ENCODE measurements around the gene TXNRD2.
A peak's percentile ranks its signal among the peaks of the same experiment; 100 is the strongest.

TXNRD2 gene

GRCh38 chr22:19941365-19942082, at the start of gene TXNRD2, which contains the start of gene COMT:
Gene TXNRD2 (minus strand): TSS chr22:19941818. CDS start chr22:19941803, 15 bp downstream.
Gene COMT (plus strand): TSS chr22:19941772. CDS start chr22:19962527, 20,755 bp downstream.
- DNase-seq, result peak; percentile 18

- no peak for DNase-seq
Measured at GRCh38 chr22:19991395-19991644, 49.7 kb upstream of the TXNRD2 start.

- DNase-seq, result no peak
Measured at GRCh38 chr22:19990609-19991394, 49.2 kb upstream of the TXNRD2 start.

- DNase-seq, result no peak
Measured at GRCh38 chr22:19990188-19990587, 48.6 kb upstream of the TXNRD2 start.

DNA sequence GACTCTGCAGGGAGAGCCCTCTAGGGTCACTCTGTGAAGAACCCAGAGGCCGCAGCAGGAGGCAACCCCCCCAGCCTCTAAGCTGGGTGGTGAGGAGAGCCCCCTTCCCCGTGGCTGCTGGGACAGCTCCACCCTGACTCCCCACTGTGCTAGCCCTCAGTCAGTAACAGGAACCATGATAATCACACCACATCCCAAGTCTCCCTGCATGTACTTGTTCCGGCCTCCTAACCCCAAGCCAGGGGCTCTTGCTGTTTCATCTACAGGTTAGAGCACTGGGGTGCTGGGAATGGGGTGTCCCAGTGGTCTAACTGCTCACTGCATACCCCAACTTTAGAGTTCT, 48.1 kb upstream of the TXNRD2 start:
- no peak for DNase-seq

- no peak for DNase-seq
Measured at GRCh38 chr22:19988965-19989724, 47.5 kb upstream of the TXNRD2 start.

DNA sequence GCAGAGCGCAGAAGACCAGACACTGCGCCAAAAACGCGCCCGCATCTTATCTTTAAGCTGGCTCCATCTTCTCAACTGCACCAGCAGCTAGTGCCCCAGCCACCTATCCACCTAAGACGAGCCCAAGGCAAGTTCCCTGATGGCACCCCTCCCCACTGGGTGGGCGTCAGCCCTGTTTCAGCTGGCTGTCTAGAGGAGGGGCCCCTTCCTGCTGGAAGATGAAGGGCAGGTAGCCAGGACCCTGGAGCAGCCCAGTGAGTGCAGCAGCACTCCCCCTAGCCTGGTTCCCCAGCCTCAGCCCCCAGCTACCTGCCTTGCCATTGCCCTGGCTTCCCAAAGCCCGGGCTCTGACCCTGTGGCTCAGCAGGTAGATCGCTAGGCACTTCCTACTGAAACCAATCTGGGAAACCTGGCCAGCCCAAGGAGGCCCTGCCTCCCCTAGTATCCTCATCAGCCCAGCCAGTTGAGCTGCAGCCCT, 46.8 kb upstream of the TXNRD2 start:
- DNase-seq, result no peak

GRCh38 chr22:19987394-19988306, 46.0 kb upstream of the TXNRD2 start:
- no peak for DNase-seq

DNA sequence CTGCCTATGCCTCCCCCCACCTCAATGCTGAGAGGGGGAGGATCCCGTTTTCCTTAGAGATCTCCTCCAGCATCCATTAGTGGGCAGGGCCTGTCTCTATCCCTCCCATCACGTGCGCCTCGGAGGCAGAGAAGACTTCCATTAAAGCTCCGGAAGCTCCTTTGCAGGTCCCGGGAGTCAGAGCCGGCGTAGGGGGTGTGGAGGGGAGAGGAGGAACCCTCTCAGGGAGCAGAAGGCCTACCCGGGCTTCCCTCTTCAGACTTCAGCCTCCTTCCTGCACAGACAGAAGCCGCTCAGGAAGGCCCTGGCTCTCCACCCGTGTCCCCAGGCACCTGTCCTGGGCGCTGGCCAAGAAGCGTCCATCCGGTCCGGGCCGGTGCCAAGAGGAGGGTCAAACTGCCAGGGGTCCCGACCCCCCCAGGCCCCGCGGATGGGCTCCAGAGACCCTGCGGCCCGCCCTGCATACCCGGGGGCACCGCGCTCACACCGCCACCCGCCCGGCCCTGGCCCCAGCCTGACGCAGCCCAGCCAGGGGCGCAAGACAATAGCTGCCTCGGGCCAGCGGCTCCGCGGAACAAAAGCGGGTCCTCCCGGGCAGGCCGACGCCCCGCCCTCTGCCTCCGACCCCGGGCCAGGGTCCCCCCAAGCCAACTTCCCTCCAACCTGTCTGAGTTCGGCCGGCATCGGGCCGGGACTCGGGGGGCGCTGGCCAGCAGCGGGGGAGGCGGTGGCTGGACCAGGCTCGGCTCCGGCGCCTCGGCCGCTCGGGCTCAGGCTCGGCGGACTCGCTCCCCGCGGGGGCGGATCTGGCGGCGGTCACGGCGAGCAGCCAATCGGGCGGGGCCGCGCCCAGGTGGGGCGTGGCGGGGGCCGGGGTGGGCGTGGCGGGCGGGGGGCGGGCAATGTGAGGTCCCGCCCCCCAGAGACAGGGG, 45.1 kb upstream of the TXNRD2 start:
- peak; percentile 69 for DNase-seq

DNA sequence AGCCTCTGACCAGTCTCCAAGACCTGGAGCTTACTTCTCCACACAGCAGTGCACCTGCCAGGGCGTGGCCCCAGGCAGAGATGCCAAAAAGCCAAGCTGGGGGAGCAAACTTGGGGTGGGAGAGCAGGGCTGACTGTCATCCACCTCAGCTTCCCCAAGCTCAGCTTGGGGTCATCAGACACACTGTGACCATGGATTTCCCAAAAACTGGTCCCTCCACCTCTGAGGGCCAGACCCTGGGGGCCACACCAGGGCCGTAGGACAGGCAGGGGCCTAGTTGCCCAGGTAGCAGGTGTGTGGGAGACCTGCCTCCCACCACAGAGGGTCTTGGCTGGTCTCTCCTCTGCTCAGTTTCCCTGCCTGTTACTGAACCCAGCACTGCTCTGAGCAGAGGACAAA, 44.4 kb upstream of the TXNRD2 start:
- DNase-seq, result no peak

- no peak for DNase-seq
Measured at GRCh38 chr22:19984851-19985811, 43.5 kb upstream of the TXNRD2 start.

DNA sequence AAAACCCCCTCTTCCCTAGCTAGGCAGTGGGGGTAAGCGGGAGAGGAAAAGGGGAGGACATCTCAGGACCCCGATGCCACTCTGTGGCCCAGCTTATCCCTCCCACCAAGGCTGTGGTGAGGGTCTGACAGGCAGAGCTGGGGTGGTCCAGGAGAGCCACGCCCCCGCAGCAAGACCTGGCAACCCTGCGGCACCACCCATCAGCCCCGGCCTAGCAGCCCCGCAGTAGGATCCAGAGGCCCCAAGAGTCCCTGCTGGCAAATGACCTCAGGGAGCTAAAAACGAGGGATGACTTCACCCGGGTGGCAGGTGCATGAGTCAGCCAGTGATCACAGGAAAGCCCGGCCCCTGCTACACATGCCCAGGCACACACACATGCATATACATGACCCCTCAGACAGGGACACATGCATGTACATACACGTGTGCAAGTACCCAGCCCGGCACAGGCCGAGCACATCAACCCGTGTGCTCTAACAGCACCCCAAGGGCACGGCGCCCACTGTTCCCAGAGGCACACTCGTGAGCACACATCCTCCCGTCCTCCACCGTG, 42.7 kb upstream of the TXNRD2 start:
- no peak for DNase-seq

DNA sequence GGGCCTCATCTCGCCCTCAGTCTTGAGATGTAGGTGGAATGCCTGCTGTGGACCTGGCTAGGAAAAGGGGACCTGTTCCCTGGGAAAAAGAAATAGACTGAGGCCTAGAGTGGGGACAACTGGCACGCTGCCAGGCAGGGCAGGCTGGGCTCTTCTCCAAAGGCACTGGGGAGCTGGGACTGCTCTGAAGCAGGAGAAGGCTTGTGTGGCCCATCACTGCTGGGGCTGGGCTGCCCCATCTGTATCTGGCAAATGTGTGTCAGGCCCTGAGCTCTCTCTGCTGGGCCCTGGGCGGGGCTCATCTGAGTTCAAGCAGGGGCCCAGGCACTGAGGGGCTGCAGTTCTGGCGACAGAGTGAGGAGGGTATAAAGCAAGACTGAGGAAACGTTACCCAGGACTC, 42.1 kb upstream of the TXNRD2 start:
- no peak for DNase-seq

DNA sequence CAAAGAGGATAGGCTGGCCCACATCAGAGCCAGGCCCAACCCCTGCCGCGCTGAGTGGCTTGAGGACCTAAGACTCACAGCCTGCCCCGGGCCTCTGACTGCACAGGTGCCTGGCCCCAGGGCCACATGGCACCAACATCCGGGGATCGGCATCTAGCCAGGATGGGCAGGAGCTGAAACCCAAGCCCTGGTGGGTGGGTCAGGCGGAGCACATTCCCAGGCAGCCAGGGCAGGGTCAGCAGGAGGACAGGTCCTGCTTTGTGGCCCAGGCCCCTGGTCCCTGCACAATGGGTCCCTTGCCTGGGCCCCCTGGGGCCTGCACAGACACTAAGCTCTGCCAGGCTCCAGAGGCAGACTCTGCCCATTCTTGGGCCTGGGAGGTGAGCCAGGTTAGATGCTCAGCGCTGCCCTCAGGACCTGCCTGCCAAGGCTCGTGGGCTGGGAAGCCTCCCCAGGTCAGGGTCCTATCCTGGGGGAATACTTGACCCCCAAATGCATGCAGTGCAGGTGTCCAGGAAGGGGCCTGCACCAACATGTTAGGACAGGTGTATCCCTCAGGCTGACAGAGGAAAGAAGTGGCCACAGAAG, 41.5 kb upstream of the TXNRD2 start:
- no peak for DNase-seq

- no peak for DNase-seq
Measured at GRCh38 chr22:19981961-19982920, 40.6 kb upstream of the TXNRD2 start.

DNA sequence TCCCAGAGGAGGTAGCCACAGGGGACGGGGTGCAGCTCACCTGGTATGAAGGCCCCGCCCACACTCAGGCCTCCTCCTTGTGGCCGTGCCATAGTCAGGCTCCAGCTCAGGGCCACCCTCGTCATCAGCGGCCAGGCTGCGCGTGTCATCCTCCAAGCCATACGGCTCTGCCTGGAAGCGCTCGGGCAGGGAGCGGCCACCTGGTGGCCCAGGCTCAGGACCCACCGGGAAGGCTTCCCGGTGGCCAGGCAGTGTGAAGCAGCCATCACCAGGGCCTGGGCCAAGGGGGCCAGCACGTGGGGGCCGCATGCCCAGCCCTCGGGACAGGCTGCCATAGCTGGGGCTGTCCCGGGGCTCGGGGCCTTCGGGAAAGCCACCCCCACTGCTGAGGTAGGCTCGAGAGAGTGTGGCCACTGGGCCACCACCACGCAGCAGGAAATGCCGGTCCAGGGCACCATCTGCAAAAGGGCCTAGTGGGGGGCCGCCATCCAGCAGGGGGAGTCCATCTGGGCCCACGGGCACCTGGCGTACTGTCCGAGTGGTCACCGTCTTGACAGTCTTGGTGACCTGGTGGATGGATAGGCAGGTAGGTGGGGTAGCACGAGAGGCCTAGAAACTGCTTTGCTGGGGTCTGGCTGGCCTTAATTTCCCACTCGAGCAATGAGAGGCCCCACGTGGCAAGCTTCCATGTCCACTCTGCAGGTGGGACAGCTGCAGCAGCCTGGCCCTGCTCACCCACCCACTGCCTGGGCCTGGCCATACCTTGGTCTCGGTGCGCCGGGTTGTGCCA, 39.7 kb upstream of the TXNRD2 start:
- DNase-seq, result no peak

DNA sequence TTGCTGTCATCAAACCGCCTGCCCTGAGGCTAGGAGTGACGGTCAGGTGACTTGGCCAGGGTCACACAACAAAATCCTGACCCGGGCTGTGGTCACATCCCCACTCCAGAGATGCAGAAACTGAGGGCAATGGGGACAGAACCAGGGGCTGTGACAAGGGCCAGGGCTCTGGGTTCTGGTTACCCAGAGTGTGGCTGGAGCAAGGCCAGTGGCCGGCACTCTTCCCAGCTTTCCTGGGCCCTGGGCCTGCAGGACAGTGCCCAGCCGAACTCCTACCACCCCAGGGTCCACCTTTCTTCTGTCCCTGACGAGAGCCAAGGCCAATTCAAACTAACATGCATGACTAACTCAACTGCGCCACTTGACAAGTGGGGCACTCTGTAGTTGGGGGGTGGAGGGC, 39.1 kb upstream of the TXNRD2 start:
- DNase-seq, result no peak
